ENCODE results near the gene PIGR. TPM values are rescaled to one million over a fixed set of nuclear protein-coding genes. Genes with fewer than 3 reads are reported as not detected.

PIGR gene
- polyA plus RNA-seq, 2 of the 4 experiments (the other 2 are of a cell fraction): 0.01 TPM; not detected in 1

DNA sequence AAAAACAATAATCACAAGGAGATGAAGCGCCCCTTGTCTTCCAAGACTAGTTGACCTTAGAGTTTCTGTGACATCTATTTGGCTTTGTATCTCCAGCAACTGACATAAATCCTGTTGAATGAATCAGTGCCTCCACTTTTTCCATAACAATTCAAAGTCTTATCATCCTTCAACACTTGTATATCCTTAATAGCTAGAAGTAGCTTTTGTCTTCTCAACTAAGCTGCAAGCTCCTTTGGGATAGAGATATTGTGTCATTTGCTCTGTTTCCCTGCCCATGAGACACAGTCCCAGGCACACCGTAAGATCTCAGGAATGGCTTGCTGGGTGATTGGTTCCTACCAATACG lies 5.7 kb downstream of the PIGR start:
- H3K4me3 ChIP-seq: no peak overlapping the region
- ATAC-seq (no peak), DNase-seq (ENCODE audit: low read depth in 1 of 2, low spot score in 1 of 2) (no peak), FAIRE-seq (no peak)
- H3K4me2 ChIP-seq: no peak overlapping the region
- peaks cover 5% of the 10 kb centered on the region; the same call in 1 of the 3 replicates for H3K4me1 ChIP-seq
- no peaks in the 10 kb centered on the region for H3K9me3 ChIP-seq
- no peak overlapping the region for H3K27ac ChIP-seq
- 78% methylated on average over 3 of the region's 3 CpGs for WGBS (ENCODE audit: missing lambda C conversion rate)
- CTCF ChIA-PET: interaction anchor here (1.4 to 2.1 kb wide), 2 partner anchors 33 to 41 kb away, joined by 3 to 10 read pairs; no protein-coding TSS in a partner anchor
- POLR2A ChIA-PET: no interaction called here
- TF ChIP-seq MYC (IDR thresholded peaks at IDR 0.05; ENCODE audit: borderline replicate concordance, low read length) (no peak), PHF8 (IDR thresholded peaks at IDR 0.05; ENCODE audit: borderline replicate concordance, low read depth) (no peak), TP53 (CRISPR knock-in tag; IDR thresholded peaks at IDR 0.05) (no peak), FOXS1 (CRISPR knock-in tag; IDR thresholded peaks at IDR 0.05) (no peak), RARB (CRISPR knock-in tag; IDR thresholded peaks at IDR 0.05) (no peak), NFE2L2 (conservative IDR thresholded peaks at IDR 0.05; ENCODE audit: low read length) (no peak), NPAS2 (CRISPR knock-in tag; IDR thresholded peaks at IDR 0.05; ENCODE audit: borderline replicate concordance) (no peak), MAFK (IDR thresholded peaks at IDR 0.05; ENCODE audit: partially characterized antibody) (no peak)
- TF ChIP-seq, protein P1, sequence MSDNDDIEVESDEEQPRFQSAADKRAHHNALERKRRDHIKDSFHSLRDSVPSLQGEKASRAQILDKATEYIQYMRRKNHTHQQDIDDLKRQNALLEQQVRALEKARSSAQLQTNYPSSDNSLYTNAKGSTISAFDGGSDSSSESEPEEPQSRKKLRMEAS (IDR thresholded peaks at IDR 0.05): no peak

DNA sequence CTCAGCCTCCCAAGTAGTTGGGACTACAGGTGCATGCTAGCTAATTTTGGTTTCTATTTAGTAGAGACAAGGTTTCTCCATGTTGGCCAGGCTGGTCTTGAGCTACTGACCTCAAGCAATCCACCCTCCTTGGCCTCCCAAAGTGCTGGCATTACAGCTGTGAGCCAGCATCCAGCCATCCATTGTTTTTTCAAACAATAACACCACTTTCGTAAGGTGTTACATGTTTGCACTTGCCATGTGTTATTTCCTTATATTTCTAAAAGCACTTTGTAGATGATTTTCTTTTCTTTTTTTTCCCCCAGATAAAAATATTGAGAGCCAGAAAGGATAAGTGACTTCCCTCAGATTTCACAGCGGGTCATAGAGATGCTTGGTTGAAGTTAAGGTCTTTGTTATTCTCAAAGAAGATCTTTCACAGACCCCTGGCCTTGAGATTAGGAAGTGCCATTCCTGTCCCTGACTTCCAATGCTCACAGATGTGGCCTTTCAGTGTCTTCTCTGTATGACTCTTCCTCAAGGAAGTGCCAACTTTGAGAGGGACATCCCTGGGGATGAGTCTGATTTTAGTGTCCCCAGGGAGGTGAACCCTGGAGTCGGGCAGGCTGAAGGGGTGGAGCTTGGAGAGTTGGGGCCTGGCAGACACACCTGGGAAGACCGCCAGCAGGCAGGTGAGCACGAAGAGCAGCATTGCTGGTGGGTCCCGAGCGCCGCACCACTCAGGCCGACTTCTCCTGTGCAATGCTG lies 6.3 kb downstream of the PIGR start:
- ChIA-PET POLR2A (interaction anchor here (0.6 kb wide), 1 partner anchor 709 kb away, joined by 3 read pairs; no protein-coding TSS in a partner anchor), CTCF (interaction anchor here (2.1 kb wide), 1 partner anchor 42 kb away, joined by 10 read pairs; no protein-coding TSS in a partner anchor)
- Histone ChIP-seq H3K4me3 (no peak overlapping the region), H3K9me3 (no peaks in the 10 kb centered on the region), H3K4me2 (no peak overlapping the region), H3K27ac (no peak overlapping the region), H3K4me1 (peaks cover 5% of the 10 kb centered on the region; the same call in 1 of the 3 replicates)
- 91% methylated on average over 9 of the region's 9 CpGs for WGBS (ENCODE audit: missing lambda C conversion rate)
- DNase-seq (ENCODE audit: low read depth in 1 of 2, low spot score in 1 of 2): no peak
- no peak for FAIRE-seq
- no peak for TF ChIP-seq NR3C1 (IDR thresholded peaks at IDR 0.05)
- TF ChIP-seq ESRRA (IDR thresholded peaks at IDR 0.05; ENCODE audit: borderline replicate concordance, low read length): no peak
- TF ChIP-seq JUN (IDR thresholded peaks at IDR 0.05): no peak
- no peak for TF ChIP-seq HOXB5 (CRISPR knock-in tag; IDR thresholded peaks at IDR 0.05)
- no peak for TF ChIP-seq FOXS1 (CRISPR knock-in tag; IDR thresholded peaks at IDR 0.05)
- no peak for TF ChIP-seq RARB (CRISPR knock-in tag; IDR thresholded peaks at IDR 0.05)
- TF ChIP-seq POLR2AphosphoS2 (conservative IDR thresholded peaks at IDR 0.05; ENCODE audit: low read length): no peak
- TF ChIP-seq CTCF (IDR thresholded peaks at IDR 0.05): no peak
- no peak for TF ChIP-seq ZSCAN20 (CRISPR knock-in tag; IDR thresholded peaks at IDR 0.05)
- no peak for TF ChIP-seq TP53 (CRISPR knock-in tag; IDR thresholded peaks at IDR 0.05)
- ATAC-seq: no peak

GRCh38 chr1:206939131-206939530 lies 7.1 kb downstream of the PIGR start:
- Histone ChIP-seq H3K4me3 (no peak overlapping the region), H3K4me2 (no peak overlapping the region), H3K4me1 (peaks cover 5% of the 10 kb centered on the region; the same call in 1 of the 3 replicates), H3K9me3 (no peaks in the 10 kb centered on the region), H3K27ac (no peak overlapping the region)
- POLR2A ChIA-PET: no interaction called here
- no peak for ATAC-seq
- no peak for FAIRE-seq
- no peak for DNase-seq (ENCODE audit: low read depth in 1 of 2, low spot score in 1 of 2)
- 86% methylated on average over 13 of the region's 13 CpGs for WGBS (ENCODE audit: missing lambda C conversion rate)
- CTCF ChIA-PET: interaction anchor here (0.8 kb wide), 1 partner anchor 28 kb away, joined by 3 read pairs; no protein-coding TSS in a partner anchor
- TF ChIP-seq FOSL2 (IDR thresholded peaks at IDR 0.05) (no peak), FOSL2 (CRISPR knock-in tag; IDR thresholded peaks at IDR 0.05) (no peak), HOXB5 (CRISPR knock-in tag; IDR thresholded peaks at IDR 0.05) (no peak), MAFK (IDR thresholded peaks at IDR 0.05; ENCODE audit: partially characterized antibody) (no peak), MAZ (IDR thresholded peaks at IDR 0.05; ENCODE audit: borderline replicate concordance, low read depth, low read length) (no peak), CBX8 (IDR thresholded peaks at IDR 0.05) (no peak), TFCP2L1 (CRISPR knock-in tag; IDR thresholded peaks at IDR 0.05) (no peak), NFE2L2 (conservative IDR thresholded peaks at IDR 0.05; ENCODE audit: low read length) (no peak), BCL3 (IDR thresholded peaks at IDR 0.05) (no peak), RFX5 (IDR thresholded peaks at IDR 0.05) (no peak), FOSB (CRISPR knock-in tag; IDR thresholded peaks at IDR 0.05) (no peak), ESRRA (IDR thresholded peaks at IDR 0.05; ENCODE audit: borderline replicate concordance, low read length) (no peak), HMGXB4 (CRISPR knock-in tag; IDR thresholded peaks at IDR 0.05; ENCODE audit: borderline replicate concordance) (no peak)
- TF ChIP-seq, protein P2, sequence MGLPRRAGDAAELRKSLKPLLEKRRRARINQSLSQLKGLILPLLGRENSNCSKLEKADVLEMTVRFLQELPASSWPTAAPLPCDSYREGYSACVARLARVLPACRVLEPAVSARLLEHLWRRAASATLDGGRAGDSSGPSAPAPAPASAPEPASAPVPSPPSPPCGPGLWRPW (IDR thresholded peaks at IDR 0.05): no peak
- TF ChIP-seq, protein P3, sequence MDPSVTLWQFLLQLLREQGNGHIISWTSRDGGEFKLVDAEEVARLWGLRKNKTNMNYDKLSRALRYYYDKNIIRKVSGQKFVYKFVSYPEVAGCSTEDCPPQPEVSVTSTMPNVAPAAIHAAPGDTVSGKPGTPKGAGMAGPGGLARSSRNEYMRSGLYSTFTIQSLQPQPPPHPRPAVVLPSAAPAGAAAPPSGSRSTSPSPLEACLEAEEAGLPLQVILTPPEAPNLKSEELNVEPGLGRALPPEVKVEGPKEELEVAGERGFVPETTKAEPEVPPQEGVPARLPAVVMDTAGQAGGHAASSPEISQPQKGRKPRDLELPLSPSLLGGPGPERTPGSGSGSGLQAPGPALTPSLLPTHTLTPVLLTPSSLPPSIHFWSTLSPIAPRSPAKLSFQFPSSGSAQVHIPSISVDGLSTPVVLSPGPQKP (IDR thresholded peaks at IDR 0.05; ENCODE audit: low read depth, low read length): no peak
